ENCODE results near the gene HOXD4.

DNA sequence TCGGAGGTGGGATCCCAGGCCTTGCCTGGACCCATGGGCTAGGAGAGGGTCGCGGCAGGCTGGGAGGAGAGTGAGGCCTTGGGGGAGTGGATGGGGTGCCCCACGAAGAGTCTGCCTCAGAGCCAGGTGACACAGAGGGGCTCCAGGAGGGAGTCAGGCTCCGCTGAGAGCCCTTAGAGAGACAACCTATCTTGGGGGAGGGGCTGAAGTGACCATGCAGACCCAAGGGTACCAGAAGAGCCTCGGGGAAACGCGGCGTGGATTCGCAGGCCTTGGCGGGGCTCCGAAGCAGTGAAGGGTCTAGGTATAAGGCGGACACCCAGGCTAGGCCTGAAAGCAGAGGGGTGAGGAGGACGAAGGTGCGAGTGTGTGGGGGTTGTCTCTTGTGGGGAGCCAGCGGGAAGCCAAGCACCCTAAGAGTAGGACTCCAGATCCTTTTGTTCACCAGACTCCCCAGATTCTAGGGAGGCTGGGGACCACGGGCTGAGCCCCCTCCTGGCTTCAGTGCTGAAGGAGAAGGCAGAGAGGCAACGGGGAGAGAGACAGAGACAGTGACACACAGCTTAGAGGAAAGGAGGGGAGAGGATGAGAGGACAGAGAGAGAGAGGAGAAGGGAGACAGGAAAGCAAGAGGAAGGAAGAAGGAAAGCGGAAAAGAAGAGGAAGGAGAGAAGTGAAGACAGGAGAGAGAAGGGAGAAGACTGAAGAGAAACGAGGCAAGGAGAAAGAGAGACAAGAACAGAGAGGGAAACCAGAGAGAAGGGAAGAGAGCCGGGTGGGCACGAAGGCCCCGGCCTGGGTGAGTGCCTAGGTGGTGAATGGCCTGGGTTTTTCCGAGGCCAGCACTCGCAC is 45.4 kb upstream of the HOXD4 start:
- TF ChIP-seq, protein P1, sequence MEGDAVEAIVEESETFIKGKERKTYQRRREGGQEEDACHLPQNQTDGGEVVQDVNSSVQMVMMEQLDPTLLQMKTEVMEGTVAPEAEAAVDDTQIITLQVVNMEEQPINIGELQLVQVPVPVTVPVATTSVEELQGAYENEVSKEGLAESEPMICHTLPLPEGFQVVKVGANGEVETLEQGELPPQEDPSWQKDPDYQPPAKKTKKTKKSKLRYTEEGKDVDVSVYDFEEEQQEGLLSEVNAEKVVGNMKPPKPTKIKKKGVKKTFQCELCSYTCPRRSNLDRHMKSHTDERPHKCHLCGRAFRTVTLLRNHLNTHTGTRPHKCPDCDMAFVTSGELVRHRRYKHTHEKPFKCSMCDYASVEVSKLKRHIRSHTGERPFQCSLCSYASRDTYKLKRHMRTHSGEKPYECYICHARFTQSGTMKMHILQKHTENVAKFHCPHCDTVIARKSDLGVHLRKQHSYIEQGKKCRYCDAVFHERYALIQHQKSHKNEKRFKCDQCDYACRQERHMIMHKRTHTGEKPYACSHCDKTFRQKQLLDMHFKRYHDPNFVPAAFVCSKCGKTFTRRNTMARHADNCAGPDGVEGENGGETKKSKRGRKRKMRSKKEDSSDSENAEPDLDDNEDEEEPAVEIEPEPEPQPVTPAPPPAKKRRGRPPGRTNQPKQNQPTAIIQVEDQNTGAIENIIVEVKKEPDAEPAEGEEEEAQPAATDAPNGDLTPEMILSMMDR (IDR thresholded peaks at IDR 0.05): no peak
- TF ChIP-seq POLR2A (IDR thresholded peaks at IDR 0.05) (no peak), EP300 (IDR thresholded peaks at IDR 0.05) (no peak)
